Neuronal stem cell (in vitro differentiated cells): ENCODE data around the gene PEX5L.

ENCODE experiments used
- DNase-seq: peaks from one replicate; pipeline ENCODE4 v3.0.0-alpha.2; 2013; ENCODE audit warnings: low spot score
- H2AFZ ChIP-seq: one replicate; pipeline ENCODE4 v1.6.1; 2013; ENCODE audit warnings: mild to moderate bottlenecking, low read length, inconsistent platforms
- H2AK5ac ChIP-seq: 2 replicates; pipeline ENCODE4 v1.6.1; 2013; ENCODE audit warnings: low read depth, mild to moderate bottlenecking, inconsistent platforms, low read length, moderate library complexity, mixed read lengths
- H2BK120ac ChIP-seq: 2 replicates; pipeline ENCODE4 v1.6.1; 2013; ENCODE audit warnings: low read depth, mild to moderate bottlenecking, inconsistent platforms, low read length, moderate library complexity, mixed read lengths
- H2BK12ac ChIP-seq: one replicate; pipeline ENCODE4 v1.6.1; 2013; ENCODE audit warnings: low read length, inconsistent platforms
- H2BK15ac ChIP-seq: 2 replicates; pipeline ENCODE4 v1.6.1; 2013; ENCODE audit warnings: mild to moderate bottlenecking, low read length, inconsistent platforms, mixed read lengths
- H2BK5ac ChIP-seq: one replicate; pipeline ENCODE4 v1.6.1; 2013; ENCODE audit warnings: inconsistent platforms, mild to moderate bottlenecking, low read length, moderate library complexity
- H3K14ac ChIP-seq: one replicate; pipeline ENCODE4 v1.6.1; 2013; ENCODE audit warnings: low read length, inconsistent platforms
- H3K18ac ChIP-seq: 2 replicates; pipeline ENCODE4 v1.6.1; 2013; ENCODE audit warnings: low read length, inconsistent platforms
- H3K23ac ChIP-seq: 2 replicates; pipeline ENCODE4 v1.6.1; 2013; ENCODE audit warnings: low read depth, mild to moderate bottlenecking, mixed read lengths, low read length, inconsistent platforms; ENCODE audit not compliant: poor library complexity
- H3K27ac ChIP-seq: replicated peaks from 3 replicates; pipeline ENCODE4 v1.5.1; 2013; ENCODE audit warnings: low read length, inconsistent platforms
- H3K27me3 ChIP-seq, 3 experiments: 2 replicates each; pipeline ENCODE4 v1.6.1; 2013; ENCODE audit warnings: low read length in 3 of 3, mild to moderate bottlenecking in 2 of 3, inconsistent platforms in 1 of 3, low read depth in 1 of 3, mixed read lengths in 1 of 3, moderate library complexity in 1 of 3; ENCODE audit not compliant: control insufficient read depth in 3 of 3, insufficient read depth in 3 of 3
- H3K36me3 ChIP-seq, 2 donors: replicated peaks in 1 of 2; 2 replicates each; pipeline ENCODE4 v1.6.1; 2013; ENCODE audit warnings: low read length in 2 of 2; ENCODE audit not compliant: control insufficient read depth in 2 of 2, insufficient read depth in 2 of 2
- H3K4ac ChIP-seq: 2 replicates; pipeline ENCODE4 v1.6.1; 2013; ENCODE audit warnings: inconsistent platforms, mild to moderate bottlenecking, low read length, moderate library complexity
- H3K4me1 ChIP-seq, 2 donors: 1 replicate in 1 of 2; 2 replicates in 1 of 2; pipeline ENCODE4 v1.6.1; 2013; ENCODE audit warnings: low read length in 2 of 2, low read depth in 1 of 2; ENCODE audit not compliant: control insufficient read depth in 2 of 2, insufficient read depth in 1 of 2
- H3K4me2 ChIP-seq: one replicate; pipeline ENCODE4 v1.6.1; 2013; ENCODE audit warnings: mild to moderate bottlenecking, low read length, inconsistent platforms; ENCODE audit not compliant: insufficient read depth, poor library complexity, severe bottlenecking
- H3K4me3 ChIP-seq, 2 donors: 2 replicates each; pipeline ENCODE4 v1.5.1; 2013; ENCODE audit warnings: low read length in 2 of 2, mild to moderate bottlenecking in 2 of 2, inconsistent platforms in 1 of 2, moderate library complexity in 1 of 2
- H3K79me1 ChIP-seq: one replicate; pipeline ENCODE4 v1.6.1; 2013; ENCODE audit warnings: low read depth, mild to moderate bottlenecking, inconsistent platforms, low read length, moderate library complexity
- H3K9ac ChIP-seq: one replicate; pipeline ENCODE4 v1.6.1; 2013; ENCODE audit warnings: mild to moderate bottlenecking, low read depth, low read length, inconsistent platforms; ENCODE audit not compliant: poor library complexity
- H3K9me3 ChIP-seq, 2 donors: replicated peaks in 1 of 2; 2 replicates each; pipeline versions ENCODE3 to v1.6.1; 2013; ENCODE audit warnings: low read length in 2 of 2, mild to moderate bottlenecking in 2 of 2, inconsistent platforms in 1 of 2, low read depth in 1 of 2, mixed read lengths in 1 of 2, moderate library complexity in 1 of 2; ENCODE audit not compliant: control insufficient read depth in 2 of 2, insufficient read depth in 1 of 2
- H4K8ac ChIP-seq: one replicate; pipeline ENCODE4 v1.6.1; 2013; ENCODE audit warnings: low read depth, mild to moderate bottlenecking, inconsistent platforms, low read length, moderate library complexity
- H4K91ac ChIP-seq: one replicate; pipeline ENCODE4 v1.6.1; 2013; ENCODE audit warnings: low read length, low read depth, mild to moderate bottlenecking, inconsistent platforms; ENCODE audit not compliant: poor library complexity
- WGBS, 2 donors: extraction: QIAGEN DNeasy Blood & Tissue Kit; methylation state at CpG; one replicate each; pipeline ENCODE4 v1.1.7; 2013; ENCODE audit warnings: missing lambda C conversion rate in 2 of 2, mixed read lengths in 1 of 2; ENCODE audit not compliant: insufficient read length in 2 of 2, insufficient replicate concordance in 1 of 2; ENCODE audit errors: extremely low coverage in 2 of 2; 5-methylcytosine and 5-hydroxymethylcytosine counted together

The PEX5L gene

DNA sequence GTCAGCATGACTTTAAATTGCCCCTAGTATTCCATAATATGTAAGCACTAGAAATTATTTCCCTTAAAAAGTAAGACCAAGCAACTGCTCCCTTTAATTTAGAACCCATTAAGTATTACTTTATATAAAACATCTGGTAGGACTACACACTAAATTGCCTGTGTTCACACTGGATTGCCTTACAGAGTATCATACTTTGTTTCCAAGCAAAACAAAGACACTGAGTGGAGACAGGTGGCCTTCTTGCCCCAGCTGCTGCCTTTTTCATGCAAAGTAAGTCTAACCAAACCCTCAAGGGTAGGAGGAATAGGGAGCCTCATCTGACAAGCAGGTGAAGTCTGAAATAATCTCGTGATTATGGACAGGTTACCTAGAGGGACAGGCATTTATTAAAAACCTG is 87.3 kb downstream of the PEX5L start:
- DNase-seq: no peak
- Histone ChIP-seq H3K4me2 (no peak overlapping the region), H3K79me1 (no peaks in the 10 kb centered on the region), H2AK5ac (no peak overlapping the region), H3K14ac (no peak overlapping the region), H2BK15ac (no peak overlapping the region), H4K8ac (no peak overlapping the region), H2BK120ac (no peak overlapping the region), H2AFZ (no peak overlapping the region), H2BK5ac (no peak overlapping the region), H3K9me3 (no peaks in the 10 kb centered on the region), H3K27me3 (no peaks in the 10 kb centered on the region), H3K18ac (no peak overlapping the region), H3K4ac (no peak overlapping the region), H3K36me3 (no peaks in the 10 kb centered on the region), H3K27ac (no peak overlapping the region), H2BK12ac (no peak overlapping the region), H3K4me1 (no peaks in the 10 kb centered on the region), H3K23ac (no peak overlapping the region), H3K4me3 (no peak overlapping the region), H3K9ac (no peak overlapping the region), H4K91ac (no peak overlapping the region)
- no CpG with 5 or more reads among the region's 1 CpG for WGBS, 2 donors

GRCh38 chr3:179948740-179949139 is 88.0 kb downstream of the PEX5L start:
- H3K27me3 ChIP-seq: no peaks in the 10 kb centered on the region
- no peak overlapping the region for H2AFZ ChIP-seq
- H4K91ac ChIP-seq: no peak overlapping the region
- no peak overlapping the region for H2BK15ac ChIP-seq
- H3K4ac ChIP-seq: no peak overlapping the region
- no peak overlapping the region for H4K8ac ChIP-seq
- no peak overlapping the region for H2BK5ac ChIP-seq
- no CpG with 5 or more reads among the region's 7 CpGs for WGBS, 2 donors
- H3K14ac ChIP-seq: no peak overlapping the region
- no peak overlapping the region for H3K4me2 ChIP-seq
- no peak overlapping the region for H3K4me3 ChIP-seq
- H3K27ac ChIP-seq: no peak overlapping the region
- no peak overlapping the region for H2AK5ac ChIP-seq
- no peak for DNase-seq
- no peaks in the 10 kb centered on the region for H3K9me3 ChIP-seq
- no peak overlapping the region for H3K23ac ChIP-seq
- H3K36me3 ChIP-seq: no peaks in the 10 kb centered on the region
- no peaks in the 10 kb centered on the region for H3K79me1 ChIP-seq
- no peak overlapping the region for H3K9ac ChIP-seq
- no peak overlapping the region for H2BK120ac ChIP-seq
- H3K4me1 ChIP-seq: peaks cover 0 to under 1% of the 10 kb centered on the region in 2 donors
- no peak overlapping the region for H2BK12ac ChIP-seq
- H3K18ac ChIP-seq: no peak overlapping the region

DNA sequence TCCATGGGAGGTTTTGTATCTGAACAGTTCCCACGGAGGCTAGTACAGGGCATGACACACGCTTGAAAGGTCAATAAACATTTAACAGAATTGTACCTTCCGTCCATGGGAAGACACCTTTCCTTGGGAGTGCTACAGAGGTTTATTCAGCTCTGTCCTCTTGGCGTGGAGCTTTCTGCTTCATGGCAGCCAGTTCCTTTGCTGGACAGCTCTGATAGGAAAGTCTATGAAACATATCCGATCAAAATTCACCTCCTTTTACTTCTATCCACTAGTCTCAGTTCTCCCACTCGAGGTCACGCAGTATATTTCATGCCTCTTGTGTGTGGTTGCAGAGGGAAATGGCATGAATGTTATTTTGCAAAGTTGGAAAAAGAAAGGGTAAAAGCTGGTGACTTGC is 91.2 kb downstream of the PEX5L start:
- no peak for DNase-seq
- Histone ChIP-seq H3K9me3 (no peaks in the 10 kb centered on the region), H3K4me1 (peaks cover 0 to 2% of the 10 kb centered on the region in 2 donors), H3K4me3 (no peak overlapping the region), H4K8ac (no peak overlapping the region), H3K18ac (no peak overlapping the region), H3K27ac (no peak overlapping the region), H3K14ac (no peak overlapping the region), H3K23ac (no peak overlapping the region), H2BK5ac (no peak overlapping the region), H3K9ac (no peak overlapping the region), H3K36me3 (no peaks in the 10 kb centered on the region), H3K4ac (no peak overlapping the region), H3K27me3 (no peaks in the 10 kb centered on the region), H2BK12ac (no peak overlapping the region), H4K91ac (no peak overlapping the region), H3K4me2 (no peak overlapping the region), H3K79me1 (no peaks in the 10 kb centered on the region), H2AK5ac (no peak overlapping the region), H2BK15ac (no peak overlapping the region), H2AFZ (no peak overlapping the region), H2BK120ac (no peak overlapping the region)
- no CpG with 5 or more reads among the region's 7 CpGs for WGBS, 2 donors

- Histone ChIP-seq H2BK120ac (no peak overlapping the region), H2AK5ac (no peak overlapping the region), H3K27ac (no peak overlapping the region), H3K4me3 (no peak overlapping the region), H4K91ac (no peak overlapping the region), H3K23ac (no peak overlapping the region), H3K27me3 (no peaks in the 10 kb centered on the region), H3K36me3 (no peaks in the 10 kb centered on the region), H3K9ac (no peak overlapping the region), H3K18ac (no peak overlapping the region), H3K4ac (no peak overlapping the region), H2AFZ (peak overlapping the region; percentile 1), H3K79me1 (no peaks in the 10 kb centered on the region), H3K4me1 (peaks cover 0 to 3% of the 10 kb centered on the region in 2 donors), H3K4me2 (no peak overlapping the region), H3K14ac (no peak overlapping the region), H2BK5ac (no peak overlapping the region), H4K8ac (no peak overlapping the region), H3K9me3 (no peaks in the 10 kb centered on the region), H2BK12ac (no peak overlapping the region), H2BK15ac (no peak overlapping the region)
- WGBS, 2 donors: no CpG with 5 or more reads among the region's 6 CpGs
- no peak for DNase-seq
These were observed 93.4 kb downstream of the PEX5L start for GRCh38 chr3:179943117-179943880.
